ENCODE measurements around the gene TBX1. TPM values are rescaled to one million over a fixed set of nuclear protein-coding genes. Genes with fewer than 3 reads are reported as not detected.

Gene TBX1
- total RNA-seq, 1 donor from 2014 or later, result not detected

DNA sequence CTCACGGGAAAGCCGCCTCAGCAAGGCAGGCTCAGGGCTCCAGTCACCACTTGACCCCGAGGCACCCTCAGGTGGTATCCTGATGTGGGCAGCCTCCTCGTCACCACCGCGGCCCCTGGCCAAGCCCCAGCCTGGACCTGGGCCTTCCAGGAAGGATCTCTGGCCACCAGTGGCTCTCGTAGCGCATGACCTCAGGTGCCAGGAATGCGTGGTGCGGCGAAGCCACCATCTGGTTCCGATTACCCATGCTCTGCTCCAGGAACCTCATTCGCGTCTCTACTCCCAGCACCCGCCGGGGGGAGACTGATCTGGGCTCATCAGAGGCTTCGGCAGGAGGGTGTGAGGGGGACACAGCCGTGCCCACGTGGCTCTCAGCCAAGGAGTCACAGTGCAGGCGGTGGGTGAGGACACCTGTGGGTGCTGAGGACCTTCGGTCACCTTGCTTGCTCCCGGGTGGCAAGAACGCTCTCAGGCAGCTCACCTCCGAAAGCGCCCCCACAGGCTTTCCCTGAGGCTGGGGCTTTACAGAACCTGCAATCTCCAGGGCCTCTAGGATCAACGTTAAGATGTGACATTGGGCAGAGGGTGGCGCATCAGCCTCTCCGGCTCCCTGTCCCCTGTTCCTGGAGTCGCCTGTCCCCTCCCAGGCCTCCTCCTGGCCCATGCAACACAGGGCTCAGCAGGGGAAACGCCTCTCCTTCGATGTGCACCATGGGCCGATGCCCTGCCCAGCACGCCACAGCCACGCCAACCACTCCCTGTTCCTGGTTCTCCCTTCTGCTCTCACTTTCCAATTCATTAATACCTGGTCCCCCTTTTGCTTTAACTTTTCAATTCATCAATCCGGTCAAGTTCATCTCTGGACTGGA is 39.0 kb downstream of the TBX1 start:
- H3K79me2 ChIP-seq (ENCODE audit: low read depth), result no peaks in the 10 kb centered on the region
- H3K9ac ChIP-seq, result no peak overlapping the region
- H3K27me3 ChIP-seq, result no peaks in the 10 kb centered on the region
- no peak overlapping the region for H2AFZ ChIP-seq (replicated peaks)
- H3K27me3 Mint-ChIP-seq (ENCODE audit: insufficient read depth, low read depth), result peaks cover 5% of the 10 kb centered on the region
- TF ChIP-seq EZH2phosphoT487 (IDR thresholded peaks at IDR 0.05), result no peak
- TF ChIP-seq, protein P1, sequence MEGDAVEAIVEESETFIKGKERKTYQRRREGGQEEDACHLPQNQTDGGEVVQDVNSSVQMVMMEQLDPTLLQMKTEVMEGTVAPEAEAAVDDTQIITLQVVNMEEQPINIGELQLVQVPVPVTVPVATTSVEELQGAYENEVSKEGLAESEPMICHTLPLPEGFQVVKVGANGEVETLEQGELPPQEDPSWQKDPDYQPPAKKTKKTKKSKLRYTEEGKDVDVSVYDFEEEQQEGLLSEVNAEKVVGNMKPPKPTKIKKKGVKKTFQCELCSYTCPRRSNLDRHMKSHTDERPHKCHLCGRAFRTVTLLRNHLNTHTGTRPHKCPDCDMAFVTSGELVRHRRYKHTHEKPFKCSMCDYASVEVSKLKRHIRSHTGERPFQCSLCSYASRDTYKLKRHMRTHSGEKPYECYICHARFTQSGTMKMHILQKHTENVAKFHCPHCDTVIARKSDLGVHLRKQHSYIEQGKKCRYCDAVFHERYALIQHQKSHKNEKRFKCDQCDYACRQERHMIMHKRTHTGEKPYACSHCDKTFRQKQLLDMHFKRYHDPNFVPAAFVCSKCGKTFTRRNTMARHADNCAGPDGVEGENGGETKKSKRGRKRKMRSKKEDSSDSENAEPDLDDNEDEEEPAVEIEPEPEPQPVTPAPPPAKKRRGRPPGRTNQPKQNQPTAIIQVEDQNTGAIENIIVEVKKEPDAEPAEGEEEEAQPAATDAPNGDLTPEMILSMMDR (IDR thresholded peaks at IDR 0.05), result no peak
- no peak for TF ChIP-seq EZH2 (IDR thresholded peaks at IDR 0.05)
- no peak overlapping the region for H3K4me2 ChIP-seq
- H3K4me3 Mint-ChIP-seq, result no peak overlapping the region
- H3K36me3 ChIP-seq, result no peaks in the 10 kb centered on the region
- H3K9me3 ChIP-seq (ENCODE audit: low read depth), result no peaks in the 10 kb centered on the region
- no peak for DNase-seq (ENCODE audit: low spot score)
- peaks cover 11% of the 10 kb centered on the region for H3K4me1 Mint-ChIP-seq
- H3K27ac Mint-ChIP-seq, result no peak overlapping the region
- no peaks in the 10 kb centered on the region for H3K9me3 Mint-ChIP-seq
- peaks cover 4% of the 10 kb centered on the region for H4K20me1 ChIP-seq (ENCODE audit: low read depth)
- no peaks in the 10 kb centered on the region for H3K4me1 ChIP-seq
- H3K27ac ChIP-seq, result no peak overlapping the region
- H3K36me3 Mint-ChIP-seq, result peaks cover 5% of the 10 kb centered on the region
- no peaks in the 10 kb centered on the region for H3F3A ChIP-seq (ENCODE audit: low read depth)
- no peak overlapping the region for H3K4me3 ChIP-seq

DNA sequence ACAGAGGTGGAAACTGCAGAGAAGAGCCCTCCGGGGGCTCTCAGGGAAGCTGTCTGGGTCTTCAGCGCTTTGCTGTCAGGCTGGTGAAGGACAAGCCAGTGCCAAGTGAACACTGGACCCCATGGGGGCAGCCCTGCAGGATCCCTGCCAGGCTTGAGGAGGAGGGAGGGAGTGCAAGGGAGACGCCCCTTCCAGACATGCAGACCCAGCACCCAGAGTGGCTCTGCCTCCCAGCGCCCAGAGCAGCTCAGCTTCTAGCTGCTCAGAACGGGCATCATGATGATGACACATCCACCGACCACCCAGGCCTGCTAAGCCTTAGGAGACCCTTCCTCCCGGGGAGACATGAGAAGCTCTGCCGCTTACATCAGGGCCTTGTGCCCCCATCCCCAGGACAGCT is 39.7 kb downstream of the TBX1 start:
- DNase-seq (ENCODE audit: low spot score), result no peak
- H3K4me1 ChIP-seq, result no peaks in the 10 kb centered on the region
- H3K9me3 ChIP-seq (ENCODE audit: low read depth), result no peaks in the 10 kb centered on the region
- H2AFZ ChIP-seq (replicated peaks), result no peak overlapping the region
- no peak overlapping the region for H3K9ac ChIP-seq
- no peak overlapping the region for H3K4me2 ChIP-seq
- Mint-ChIP-seq H3K27ac (no peak overlapping the region), H3K9me3 (no peaks in the 10 kb centered on the region), H3K27me3 (ENCODE audit: insufficient read depth, low read depth) (peaks cover 5% of the 10 kb centered on the region), H3K4me3 (no peak overlapping the region), H3K4me1 (peaks cover 11% of the 10 kb centered on the region), H3K36me3 (peaks cover 5% of the 10 kb centered on the region)
- no peak overlapping the region for H3K4me3 ChIP-seq
- no peak overlapping the region for H3K27ac ChIP-seq
- no peaks in the 10 kb centered on the region for H3K79me2 ChIP-seq (ENCODE audit: low read depth)
- H3K27me3 ChIP-seq, result no peaks in the 10 kb centered on the region
- no peaks in the 10 kb centered on the region for H3K36me3 ChIP-seq
- H3F3A ChIP-seq (ENCODE audit: low read depth), result no peaks in the 10 kb centered on the region
- no peak for TF ChIP-seq EZH2 (IDR thresholded peaks at IDR 0.05)
- TF ChIP-seq, protein P1 (IDR thresholded peaks at IDR 0.05), result no peak
- TF ChIP-seq EZH2phosphoT487 (IDR thresholded peaks at IDR 0.05), result no peak
- H4K20me1 ChIP-seq (ENCODE audit: low read depth), result peaks cover 4% of the 10 kb centered on the region

DNA sequence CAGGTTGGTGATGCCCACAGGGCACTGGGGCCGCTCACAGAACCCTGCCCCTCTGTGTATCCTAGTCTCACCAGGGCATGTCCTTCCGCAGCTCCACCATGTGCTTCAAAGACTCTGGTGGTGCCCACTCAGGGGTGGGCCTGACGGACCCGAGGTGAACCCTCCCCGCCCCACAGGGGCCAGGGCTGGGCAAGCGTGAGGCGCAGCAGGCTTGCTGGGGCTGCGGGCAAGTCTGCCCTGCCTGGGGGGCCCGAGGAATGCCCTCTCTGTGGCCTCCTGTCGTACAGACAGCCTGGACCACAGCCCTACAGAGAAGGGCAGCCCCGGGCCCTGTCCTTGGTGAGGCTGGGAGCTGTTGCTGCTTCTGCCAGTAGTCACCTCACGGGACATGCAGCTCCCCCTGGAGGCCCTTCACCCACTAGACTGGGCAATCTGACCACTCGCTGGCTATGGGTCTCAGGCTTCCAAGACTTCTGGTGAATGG is 40.2 kb downstream of the TBX1 start:
- H3K9me3 Mint-ChIP-seq, result no peaks in the 10 kb centered on the region
- H3K36me3 ChIP-seq, result no peaks in the 10 kb centered on the region

More for the DNA sequence above, 40.2 kb downstream of the TBX1 start:
- H3K27me3 ChIP-seq, result no peaks in the 10 kb centered on the region
- H3K9me3 ChIP-seq (ENCODE audit: low read depth), result no peaks in the 10 kb centered on the region
- no peak overlapping the region for H3K4me2 ChIP-seq
- H3K4me1 Mint-ChIP-seq, result peaks cover 11% of the 10 kb centered on the region
- no peaks in the 10 kb centered on the region for H3K79me2 ChIP-seq (ENCODE audit: low read depth)
- H3K27ac Mint-ChIP-seq, result no peak overlapping the region
- no peak overlapping the region for H3K27ac ChIP-seq
- H3F3A ChIP-seq (ENCODE audit: low read depth), result no peaks in the 10 kb centered on the region
- no peak overlapping the region for H2AFZ ChIP-seq (replicated peaks)
- no peak overlapping the region for H3K4me3 Mint-ChIP-seq
- H3K36me3 Mint-ChIP-seq, result peaks cover 5% of the 10 kb centered on the region
- TF ChIP-seq EZH2phosphoT487 (IDR thresholded peaks at IDR 0.05), result no peak
- TF ChIP-seq, protein P1 (IDR thresholded peaks at IDR 0.05), result peak; percentile 50
- TF ChIP-seq EZH2 (IDR thresholded peaks at IDR 0.05), result no peak
- peak; percentile 58 for DNase-seq (ENCODE audit: low spot score)
- H3K4me1 ChIP-seq, result no peaks in the 10 kb centered on the region
- peaks cover 5% of the 10 kb centered on the region for H3K27me3 Mint-ChIP-seq (ENCODE audit: insufficient read depth, low read depth)
- H4K20me1 ChIP-seq (ENCODE audit: low read depth), result peaks cover 4% of the 10 kb centered on the region
- H3K9ac ChIP-seq, result no peak overlapping the region
- no peak overlapping the region for H3K4me3 ChIP-seq

Measured in neural progenitor cell (in vitro differentiated cells).